ENCODE measurements around the gene GPC3. TPM values are rescaled to one million over a fixed set of nuclear protein-coding genes. Genes with fewer than 3 reads are reported as not detected.

GPC3 gene
- total and polyA plus RNA-seq, 2 experiments from 2014 or later = 36.8 to 60.1 TPM

- Mint-ChIP-seq H3K9me3 (no peaks in the 10 kb centered on the region), H3K36me3 (ENCODE audit: low read depth) (no peaks in the 10 kb centered on the region), H3K4me3 (no peak overlapping the region), H3K4me1 (peaks cover 6% of the 10 kb centered on the region; the same call in 2 of the 3 replicates), H3K27ac (no peak overlapping the region), H3K27me3 (ENCODE audit: insufficient read depth, low read depth, poor library complexity) (peaks cover 1% of the 10 kb centered on the region)
- Histone ChIP-seq H3K27me3 (ENCODE audit: insufficient read depth) (no peaks in the 10 kb centered on the region), H3K36me3 (ENCODE audit: insufficient read depth) (no peaks in the 10 kb centered on the region), H3K79me2 (replicated peaks; ENCODE audit: insufficient read depth) (no peaks in the 10 kb centered on the region), H3F3A (replicated peaks; ENCODE audit: low read depth) (no peaks in the 10 kb centered on the region), H3K4me3 (no peak overlapping the region), H3K4me1 (ENCODE audit: insufficient read depth) (no peaks in the 10 kb centered on the region; the same call in 1 of the 2 replicates), H3K4me2 (no peak overlapping the region), H2AFZ (no peak overlapping the region), H3K9me2 (ENCODE audit: insufficient read depth) (no peaks in the 10 kb centered on the region), H3K27ac (ENCODE audit: low read depth) (no peak overlapping the region), H4K20me1 (replicated peaks; ENCODE audit: insufficient read depth) (no peaks in the 10 kb centered on the region)
- TF ChIP-seq POLR2AphosphoS5 (IDR thresholded peaks at IDR 0.05; ENCODE audit: low read depth) (no peak), ETS1 (IDR thresholded peaks at IDR 0.05) (no peak), ZNF462 (CRISPR knock-in tag; IDR thresholded peaks at IDR 0.05) (no peak), STAT1 (IDR thresholded peaks at IDR 0.05; ENCODE audit: unreplicated experiment) (no peak), NANOG (IDR thresholded peaks at IDR 0.05; ENCODE audit: borderline replicate concordance) (no peak), EZH2 (IDR thresholded peaks at IDR 0.05; ENCODE audit: low read depth, unreplicated experiment) (no peak), ZNF114 (CRISPR knock-in tag; IDR thresholded peaks at IDR 0.05) (no peak), JUNB (IDR thresholded peaks at IDR 0.05; ENCODE audit: unreplicated experiment) (no peak), CTCF (conservative IDR thresholded peaks at IDR 0.05; ENCODE audit: low read depth in 2 of 2) (no peak), EZH2phosphoT487 (IDR thresholded peaks at IDR 0.05; ENCODE audit: unreplicated experiment) (no peak), CREB1 (CRISPR knock-in tag; IDR thresholded peaks at IDR 0.05; ENCODE audit: low read depth) (no peak), REST (IDR thresholded peaks at IDR 0.05; ENCODE audit: unreplicated experiment) (no peak), ZNF331 (CRISPR knock-in tag; IDR thresholded peaks at IDR 0.05; ENCODE audit: low read depth) (no peak)
- ATAC-seq = no peak
- DNase-seq (ENCODE audit: low spot score) = no peak
Observed at GRCh38 chrX:133938530-133938929, 46.9 kb downstream of the GPC3 start.

Data from GM23338 (cell line).